Colonic mucosa (tissue), 4 donors: ENCODE data around the gene AFF1. TPM values are rescaled to one million over a fixed set of nuclear protein-coding genes. Genes with fewer than 3 reads are reported as not detected.

ENCODE experiments used
- DNase-seq: peaks from one replicate; pipeline ENCODE4 v3.0.0-alpha.2; 2020
- H3K27ac ChIP-seq: fragments of 200-600 bp; one replicate; pipeline ENCODE4 v1.8.0; 2021
- H3K27me3 ChIP-seq: fragments of 200-600 bp; one replicate; pipeline ENCODE4 v1.8.0; 2021
- H3K36me3 ChIP-seq: fragments of 200-600 bp; one replicate; pipeline ENCODE4 v1.8.0; 2021
- H3K4me1 ChIP-seq: fragments of 200-600 bp; one replicate; pipeline ENCODE4 v1.8.0; 2021; ENCODE audit warnings: mild to moderate bottlenecking
- H3K4me3 ChIP-seq: fragments of 200-600 bp; one replicate; pipeline ENCODE4 v1.8.0; 2021
- H3K9ac ChIP-seq, 2 donors: one replicate each; pipeline ENCODE4 v1.7.0; 2013; ENCODE audit warnings: control low read depth in 2 of 2, low read depth in 2 of 2, low read length in 2 of 2
- H3K9me3 ChIP-seq: fragments of 200-600 bp; one replicate; pipeline ENCODE4 v1.8.0; 2021
- intact Hi-C: fragments of 100-400 bp; cut with DNase I; formaldehyde crosslinking; loops from one replicate; pipeline ENCODE4 v1.14.1; 2022
- total RNA-seq, 2 donors: library from RNA; stranded (reverse); fragmentation: NEBNext Ultra II Directional in 1 of 2; extraction: Animal tissue kit (Norgen Biotek cat#: 25700) in 1 of 2; gene quantifications; one replicate each; pipeline ENCODE4 v1.2.1, GENCODE V29; 2021
- TF ChIP-seq, protein P1 (sequence below): fragments of 200-600 bp; IDR thresholded peaks from one replicate; pipeline ENCODE4 v1.8.0; 2022; ENCODE audit warnings: antibody characterized with exemption, mild to moderate bottlenecking
- donor health status: healthy.
- donor health status: DM: no; HTN: no; CAD: no.
- donor health status: DM: no; HTN: no; CAD: no.

Gene AFF1
- total RNA-seq, 2 donors from 2014 or later = 73.5 to 104 TPM

DNA sequence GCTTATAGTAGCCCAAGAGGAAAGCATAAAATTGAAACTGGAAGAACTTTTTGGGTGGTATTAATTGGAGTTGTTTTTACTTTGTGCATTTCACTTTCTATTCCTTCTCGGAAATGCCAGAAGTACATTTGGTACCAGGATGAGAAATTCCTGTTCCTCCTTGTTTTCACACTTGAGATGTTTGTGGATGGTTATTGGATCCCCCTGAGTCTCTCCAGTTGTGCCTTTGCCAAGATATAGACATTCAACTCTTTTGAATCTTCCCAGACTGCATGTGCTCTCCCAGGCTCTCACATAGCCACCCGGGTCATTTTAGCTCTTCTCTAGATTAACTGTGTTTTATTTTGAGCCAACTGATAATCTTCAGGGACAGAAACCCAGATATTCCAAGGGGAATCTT, 120.5 kb downstream of the AFF1 start:
- DNase-seq = no peak
- Histone ChIP-seq H3K27me3 (no peaks in the 10 kb centered on the region), H3K9ac (no peak overlapping the region), H3K27ac (no peak overlapping the region), H3K9me3 (no peaks in the 10 kb centered on the region), H3K4me3 (no peak overlapping the region), H3K4me1 (no peaks in the 10 kb centered on the region), H3K36me3 (no peaks in the 10 kb centered on the region)
- TF ChIP-seq, protein P1, sequence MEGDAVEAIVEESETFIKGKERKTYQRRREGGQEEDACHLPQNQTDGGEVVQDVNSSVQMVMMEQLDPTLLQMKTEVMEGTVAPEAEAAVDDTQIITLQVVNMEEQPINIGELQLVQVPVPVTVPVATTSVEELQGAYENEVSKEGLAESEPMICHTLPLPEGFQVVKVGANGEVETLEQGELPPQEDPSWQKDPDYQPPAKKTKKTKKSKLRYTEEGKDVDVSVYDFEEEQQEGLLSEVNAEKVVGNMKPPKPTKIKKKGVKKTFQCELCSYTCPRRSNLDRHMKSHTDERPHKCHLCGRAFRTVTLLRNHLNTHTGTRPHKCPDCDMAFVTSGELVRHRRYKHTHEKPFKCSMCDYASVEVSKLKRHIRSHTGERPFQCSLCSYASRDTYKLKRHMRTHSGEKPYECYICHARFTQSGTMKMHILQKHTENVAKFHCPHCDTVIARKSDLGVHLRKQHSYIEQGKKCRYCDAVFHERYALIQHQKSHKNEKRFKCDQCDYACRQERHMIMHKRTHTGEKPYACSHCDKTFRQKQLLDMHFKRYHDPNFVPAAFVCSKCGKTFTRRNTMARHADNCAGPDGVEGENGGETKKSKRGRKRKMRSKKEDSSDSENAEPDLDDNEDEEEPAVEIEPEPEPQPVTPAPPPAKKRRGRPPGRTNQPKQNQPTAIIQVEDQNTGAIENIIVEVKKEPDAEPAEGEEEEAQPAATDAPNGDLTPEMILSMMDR = no peak
- intact Hi-C loops = no loop called here

DNA sequence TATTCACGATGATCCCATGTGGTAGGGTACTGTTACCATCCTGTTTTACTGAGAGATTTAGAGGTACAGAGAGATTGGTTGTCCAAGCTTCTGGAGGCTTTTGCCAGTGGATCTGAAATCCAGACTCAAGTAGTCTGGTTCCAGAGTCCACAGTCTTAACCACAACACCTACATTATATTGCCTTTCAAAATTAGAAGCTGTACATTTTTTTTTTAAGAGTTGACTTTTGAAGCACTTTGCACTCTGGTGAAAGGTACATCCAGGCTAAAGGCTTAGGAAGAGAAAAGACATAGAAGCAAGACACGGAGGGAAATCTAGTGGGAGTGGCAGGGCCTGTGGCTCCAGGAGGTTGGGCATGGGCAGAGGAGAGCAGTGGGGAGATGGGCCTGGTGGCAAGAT, 122.1 kb downstream of the AFF1 start:
- TF ChIP-seq, protein P1 = no peak
- intact Hi-C loops = no loop called here
- Histone ChIP-seq H3K9ac (no peak overlapping the region), H3K27me3 (no peaks in the 10 kb centered on the region), H3K4me1 (no peaks in the 10 kb centered on the region), H3K9me3 (no peaks in the 10 kb centered on the region), H3K27ac (peak overlapping the region; percentile 62), H3K4me3 (no peak overlapping the region), H3K36me3 (no peaks in the 10 kb centered on the region)
- DNase-seq = no peak

DNA sequence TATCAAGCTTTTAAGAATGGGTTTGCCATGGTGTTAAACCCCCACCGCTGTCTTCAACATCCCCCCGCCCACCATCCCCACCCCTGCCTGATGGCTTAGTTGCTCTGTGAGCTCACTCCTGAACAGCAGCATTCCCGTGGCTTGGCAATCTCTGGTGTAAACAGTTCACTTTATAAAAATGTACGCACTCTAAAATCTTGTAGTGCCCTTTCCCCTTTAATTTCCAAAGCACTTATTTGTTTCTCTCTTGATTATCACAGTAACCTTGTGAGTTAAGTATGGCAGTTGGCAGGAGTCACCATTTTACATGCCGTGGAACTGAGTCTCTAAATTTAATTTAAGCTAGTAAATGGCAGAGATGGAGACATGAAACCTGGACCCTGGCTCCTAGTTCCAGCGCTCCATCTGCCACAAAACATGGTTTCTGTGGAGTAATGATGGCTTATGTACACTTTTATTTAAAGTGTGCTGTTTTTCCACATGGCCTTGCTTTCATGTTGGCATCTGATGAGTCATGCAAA, 123.1 kb downstream of the AFF1 start:
- Histone ChIP-seq H3K36me3 (no peaks in the 10 kb centered on the region), H3K27me3 (no peaks in the 10 kb centered on the region), H3K9ac (peak overlapping the region in 1 of 2 donors; percentile 10), H3K27ac (no peak overlapping the region), H3K4me1 (no peaks in the 10 kb centered on the region), H3K4me3 (no peak overlapping the region), H3K9me3 (no peaks in the 10 kb centered on the region)
- intact Hi-C loops = no loop called here
- TF ChIP-seq, protein P1 = no peak
- DNase-seq = no peak

DNA sequence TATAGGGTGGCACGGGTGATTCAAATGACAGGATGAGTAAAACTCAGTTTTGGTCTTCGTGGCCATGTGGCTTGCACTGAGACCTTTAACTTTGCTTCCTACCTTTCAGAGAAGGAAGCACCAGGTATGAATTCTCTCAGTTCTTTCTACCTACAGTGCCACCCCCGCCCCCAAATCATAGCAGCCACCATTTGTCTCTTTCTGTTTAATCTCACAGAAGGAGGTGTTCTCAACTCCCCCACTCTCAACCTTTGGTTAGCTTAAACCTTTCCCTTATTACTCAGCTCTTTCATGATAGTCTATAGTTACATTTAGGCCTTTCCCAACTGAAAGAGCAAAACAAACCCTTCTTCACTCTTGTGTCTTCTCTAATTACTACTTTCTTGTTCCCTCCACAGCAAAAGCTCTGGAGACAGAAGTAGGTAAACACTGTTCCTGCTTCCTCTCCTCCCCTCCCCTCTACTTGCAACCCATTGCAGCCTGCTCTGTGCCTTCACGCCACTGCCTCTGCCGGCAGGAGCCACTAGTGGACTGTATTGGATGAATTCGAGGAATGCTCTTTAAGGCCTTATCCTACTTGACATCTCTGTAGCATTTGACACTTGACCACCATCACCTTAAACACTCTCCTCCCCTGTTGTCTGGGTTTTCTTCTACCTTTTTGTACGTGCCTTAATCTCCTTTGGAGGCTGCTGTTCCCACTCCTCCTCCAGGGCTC, 123.7 kb downstream of the AFF1 start:
- Histone ChIP-seq H3K4me1 (no peaks in the 10 kb centered on the region), H3K27ac (no peak overlapping the region), H3K27me3 (no peaks in the 10 kb centered on the region), H3K36me3 (no peaks in the 10 kb centered on the region), H3K9me3 (no peaks in the 10 kb centered on the region), H3K9ac (peak overlapping the region in 1 of 2 donors; percentile 10), H3K4me3 (no peak overlapping the region)
- no peak for DNase-seq
- intact Hi-C loops = no loop called here
- TF ChIP-seq, protein P1 = no peak

DNA sequence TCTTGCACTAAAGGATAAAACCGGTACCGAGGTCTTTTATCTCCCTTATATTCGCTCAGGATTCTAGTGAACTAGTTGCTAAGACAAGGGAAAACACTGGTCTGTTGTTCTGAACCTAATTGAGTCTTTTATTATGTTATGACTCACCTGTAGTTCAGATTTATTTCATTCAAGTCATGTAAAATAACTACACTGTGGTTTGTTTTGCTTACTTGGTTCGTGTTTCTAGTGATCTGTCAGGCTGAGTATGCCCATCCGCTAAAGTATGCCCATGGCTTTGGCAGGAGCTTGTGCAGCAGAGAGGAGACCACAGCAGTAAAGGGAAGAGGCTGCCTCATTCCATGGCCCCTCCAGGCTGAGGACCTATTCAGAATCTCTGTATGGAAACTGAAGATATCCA, 126.1 kb downstream of the AFF1 start:
- Histone ChIP-seq H3K9ac (peak overlapping the region in 1 of 2 donors; percentile 36), H3K9me3 (no peaks in the 10 kb centered on the region), H3K27ac (peak overlapping the region; percentile 56), H3K36me3 (no peaks in the 10 kb centered on the region), H3K27me3 (no peaks in the 10 kb centered on the region), H3K4me3 (no peak overlapping the region), H3K4me1 (no peaks in the 10 kb centered on the region)
- no peak for DNase-seq
- intact Hi-C loops = loop anchor here (10.0 kb wide), 1 partner anchor 56 kb away; no protein-coding TSS in a partner anchor
- TF ChIP-seq, protein P1 = no peak
